SIG-M5 (cell line): ENCODE results near the gene G6PC3.
"Not testable (repeated sequence)": the region's sequence is repeated elsewhere in the genome, so short reads cannot be mapped to it uniquely, and the experiment has no call there.

Experiments
- DNase-seq: peaks from one replicate; lab custom pipeline; 2025; lab: John Stamatoyannopoulos, UW

Gene G6PC3

DNA sequence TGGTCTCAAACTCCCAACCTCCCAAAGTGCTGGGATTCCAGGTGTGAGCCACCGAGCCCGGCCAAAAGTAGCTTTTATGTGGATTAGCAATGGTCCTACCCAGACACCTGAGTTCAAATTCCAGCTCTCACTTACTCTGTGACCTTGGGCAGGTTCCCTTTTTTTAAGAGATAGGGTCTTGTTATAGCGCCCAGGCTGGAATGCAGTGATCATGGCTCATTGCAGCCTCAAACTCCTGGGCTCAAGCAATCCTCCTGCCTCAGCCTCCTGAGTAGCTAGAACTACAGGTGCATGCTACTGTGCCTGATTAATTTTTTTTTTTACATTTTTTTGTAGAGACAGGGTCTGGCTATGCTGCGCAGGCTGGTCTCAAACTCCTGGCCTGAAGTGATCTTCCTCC, 36.3 kb downstream of the G6PC3 start:
- no peak for DNase-seq

DNA sequence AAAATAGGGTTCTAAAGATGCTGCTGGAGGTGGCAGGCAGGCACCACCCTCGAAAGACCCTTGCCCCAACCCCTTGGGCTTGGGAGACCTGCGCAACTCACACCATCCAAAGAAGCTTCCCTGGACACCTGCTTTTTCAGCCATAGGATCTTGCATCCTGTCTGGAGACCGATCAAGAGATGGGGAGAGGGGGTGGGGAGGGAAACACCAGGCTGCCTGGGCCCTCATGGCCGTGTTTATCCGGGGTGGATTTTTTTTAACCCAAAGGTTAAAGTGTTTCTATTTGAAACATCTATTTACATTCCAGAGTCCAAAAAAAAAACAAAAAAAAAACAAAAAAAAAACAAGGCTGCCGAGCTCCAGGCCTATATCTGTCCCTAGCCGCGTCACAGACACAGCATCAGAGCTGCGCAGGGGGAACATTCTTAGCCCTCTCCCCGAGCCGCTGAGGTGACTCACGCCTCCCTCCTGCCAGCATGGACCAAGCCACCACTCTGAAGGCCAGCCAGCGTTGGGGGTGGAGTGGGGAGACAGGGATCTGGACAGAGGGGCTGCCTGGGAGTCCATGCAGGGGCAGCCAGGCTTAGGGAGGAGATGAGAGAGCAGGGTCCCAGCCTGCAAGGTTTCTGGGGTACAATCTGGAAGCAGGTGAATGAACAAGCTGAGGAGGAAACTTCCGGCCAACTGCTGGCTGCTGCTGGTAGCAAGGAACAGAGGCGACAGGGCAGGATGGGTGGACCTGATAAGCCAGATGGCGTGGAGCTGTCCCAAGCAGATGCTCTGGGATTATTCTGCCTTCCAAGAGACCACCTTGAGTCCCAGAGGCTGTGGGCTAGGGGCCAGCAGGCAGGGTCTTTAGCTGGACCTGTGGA, 38.1 kb downstream of the G6PC3 start:
- DNase-seq = no peak

DNA sequence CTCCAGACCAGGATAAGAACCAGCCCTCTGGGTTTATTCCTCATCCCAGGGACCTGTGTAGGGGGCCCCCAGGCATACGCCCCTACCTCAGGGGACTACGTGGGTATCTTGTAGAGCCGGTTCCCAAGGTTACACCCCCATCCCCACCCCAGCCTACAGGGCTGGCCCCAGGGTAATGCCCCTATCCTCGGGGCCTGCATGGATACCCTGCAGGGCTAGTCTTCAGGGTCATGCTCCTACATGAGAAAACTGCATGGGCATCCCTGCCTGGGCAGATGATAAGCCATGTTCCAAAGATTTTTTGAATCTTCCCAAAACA, 38.7 kb downstream of the G6PC3 start:
- DNase-seq = no peak

DNA sequence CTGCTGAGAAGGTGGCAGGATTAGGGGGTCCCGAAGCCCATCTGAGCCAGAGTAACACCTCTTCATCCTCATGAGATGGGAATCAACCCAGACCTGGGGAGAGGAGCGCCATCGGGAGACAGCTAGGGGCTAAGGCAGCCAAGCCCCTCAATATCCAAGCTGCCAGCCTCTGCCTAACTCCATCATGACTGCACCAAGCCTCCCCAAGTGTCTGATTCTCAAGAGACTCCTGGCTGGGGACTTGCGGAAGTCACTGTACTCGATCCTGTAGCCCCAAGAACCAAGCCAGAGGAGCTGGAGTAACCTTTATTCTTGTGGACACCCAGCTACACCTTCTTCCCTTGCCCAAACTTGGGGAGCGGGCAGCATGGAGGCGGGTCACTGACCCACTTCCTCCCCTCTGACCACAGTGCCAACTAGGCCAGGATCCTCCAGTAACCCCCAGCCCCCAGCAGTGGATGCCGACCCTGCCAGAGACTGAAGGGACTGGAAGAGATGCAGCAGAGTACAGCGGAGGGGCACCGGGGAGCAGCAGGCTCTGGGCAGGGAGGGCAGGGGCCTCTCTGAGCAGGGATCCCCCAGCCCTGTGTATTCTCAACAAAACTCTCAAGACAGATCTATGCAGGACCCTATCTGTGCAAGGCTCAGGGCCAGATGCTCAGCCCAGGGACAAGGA, 39.6 kb downstream of the G6PC3 start:
- DNase-seq = no peak

DNA sequence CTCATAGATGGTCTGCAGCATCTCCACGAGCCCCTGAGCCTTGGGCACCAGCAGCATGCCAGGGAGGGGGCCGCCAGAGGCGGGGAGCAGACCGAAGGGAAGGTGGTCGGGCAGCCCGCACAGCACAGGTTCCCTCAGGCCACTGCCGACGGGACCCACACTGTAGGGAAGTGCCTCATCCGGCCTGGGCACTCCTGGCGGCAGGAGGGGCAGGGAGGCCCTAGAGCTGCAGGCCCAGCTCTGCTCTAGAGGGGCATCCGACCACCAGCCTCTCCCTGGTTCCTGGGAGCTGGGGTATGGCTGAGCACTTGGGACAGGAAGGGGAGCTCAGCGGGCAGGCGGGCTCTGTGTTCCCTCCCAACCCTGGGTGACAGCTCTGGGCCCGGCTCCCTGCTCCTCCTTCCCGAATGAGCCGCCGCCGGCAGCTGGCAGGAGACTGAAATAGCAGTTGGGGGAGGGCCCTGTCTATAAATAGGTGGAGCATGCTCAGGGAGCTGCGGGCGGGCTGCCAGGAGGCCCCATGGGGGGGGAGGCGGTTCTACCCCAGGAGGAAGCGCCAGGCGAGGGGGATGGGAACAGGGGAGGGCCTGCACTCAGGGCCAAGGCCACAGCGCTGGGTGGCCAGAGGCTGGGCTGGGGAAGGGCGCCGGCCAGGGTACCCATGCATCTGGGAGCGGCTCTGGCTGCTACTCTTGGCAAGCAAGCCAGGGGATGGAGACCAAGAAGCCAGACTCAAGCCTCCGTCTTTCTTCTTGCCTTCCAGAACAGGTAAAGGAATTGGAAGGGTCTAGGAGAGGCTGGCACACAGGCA, 40.5 kb downstream of the G6PC3 start:
- DNase-seq = peak; percentile 71

DNA sequence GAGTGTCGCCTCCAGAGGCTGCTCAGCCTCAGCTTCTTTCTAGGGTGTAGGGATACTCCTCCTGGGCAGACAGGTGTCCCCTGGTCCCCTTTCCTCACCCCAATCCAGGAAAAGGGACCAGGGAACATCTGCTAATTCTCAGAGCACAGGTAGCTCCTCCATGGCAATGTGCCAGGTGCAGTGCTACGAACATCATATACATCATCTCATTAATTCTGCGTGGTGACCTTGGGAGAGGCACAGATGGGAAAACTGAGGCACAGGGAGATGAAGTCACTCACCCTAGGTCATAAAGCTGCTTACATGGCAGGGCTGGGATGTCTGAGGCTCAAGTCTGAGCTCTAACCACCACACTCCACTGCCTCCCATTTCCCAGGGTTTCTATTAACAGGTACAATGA, 41.2 kb downstream of the G6PC3 start:
- no peak for DNase-seq

DNA sequence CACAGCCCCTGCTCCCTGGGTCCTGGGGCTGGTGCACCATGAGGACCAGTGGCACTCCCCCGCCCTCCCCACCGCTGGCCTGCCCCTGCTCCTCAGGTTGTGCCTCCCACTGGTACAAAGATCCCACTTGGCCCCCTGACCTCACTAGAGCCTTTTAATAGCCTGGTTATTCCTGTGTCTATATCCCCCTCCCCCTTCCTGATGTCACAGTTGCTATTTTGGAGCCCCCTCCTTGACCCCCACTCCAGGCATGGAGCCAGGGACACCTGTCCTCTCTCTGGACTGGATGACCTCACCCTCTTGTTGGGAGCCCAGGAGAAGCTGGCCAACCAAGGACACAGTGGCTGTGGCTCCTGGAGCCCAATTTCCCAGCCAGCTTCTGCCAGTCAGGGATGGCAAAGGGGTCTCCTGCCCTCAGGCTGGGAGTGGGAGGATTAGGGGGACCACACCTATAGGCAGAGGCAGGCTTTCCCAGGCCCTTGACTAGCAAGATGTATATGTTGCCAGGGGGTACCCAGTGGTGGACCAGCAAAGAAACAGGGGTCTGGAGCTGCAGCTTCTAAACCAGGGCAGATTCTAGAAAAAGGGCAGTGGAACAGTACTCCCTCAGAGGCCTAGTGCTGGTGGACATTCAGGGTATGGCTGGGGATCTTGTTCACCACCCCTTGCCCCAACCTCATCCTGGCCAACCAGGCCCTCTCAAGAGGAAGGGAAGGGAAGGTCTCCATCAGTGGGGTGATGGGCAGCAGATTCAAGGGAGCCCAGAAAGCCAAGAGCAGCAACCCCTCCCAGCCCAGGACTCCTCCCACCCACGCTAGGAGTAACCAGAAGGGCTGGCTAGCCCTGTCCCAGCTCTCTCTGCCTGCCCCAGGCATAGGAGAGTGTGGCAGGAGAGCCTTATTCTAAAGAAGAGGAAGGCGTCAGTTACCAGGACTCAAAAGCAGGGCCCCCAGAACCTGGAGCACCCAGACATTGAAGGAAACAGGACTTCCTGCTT, 42.0 kb downstream of the G6PC3 start:
- no peak for DNase-seq

DNA sequence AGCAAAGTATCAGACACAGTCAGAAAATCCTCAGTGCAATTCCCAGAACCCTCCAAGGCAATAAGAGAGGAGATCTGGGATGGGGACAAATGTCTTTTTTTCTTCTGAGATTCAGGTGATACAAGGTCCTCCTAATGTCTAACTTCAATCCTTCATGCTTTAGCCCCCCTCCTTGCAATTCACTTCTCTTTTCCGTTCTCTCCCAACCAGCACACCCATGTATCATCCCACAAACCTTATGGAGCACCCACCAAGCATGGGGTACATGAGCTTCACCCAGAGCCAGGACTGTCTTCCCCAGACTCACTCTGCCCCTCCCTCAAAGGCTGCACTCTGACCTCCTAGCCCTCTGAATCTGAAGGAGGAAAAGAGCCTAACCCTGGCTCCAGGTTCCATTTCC, 42.8 kb downstream of the G6PC3 start:
- no peak for DNase-seq

DNA sequence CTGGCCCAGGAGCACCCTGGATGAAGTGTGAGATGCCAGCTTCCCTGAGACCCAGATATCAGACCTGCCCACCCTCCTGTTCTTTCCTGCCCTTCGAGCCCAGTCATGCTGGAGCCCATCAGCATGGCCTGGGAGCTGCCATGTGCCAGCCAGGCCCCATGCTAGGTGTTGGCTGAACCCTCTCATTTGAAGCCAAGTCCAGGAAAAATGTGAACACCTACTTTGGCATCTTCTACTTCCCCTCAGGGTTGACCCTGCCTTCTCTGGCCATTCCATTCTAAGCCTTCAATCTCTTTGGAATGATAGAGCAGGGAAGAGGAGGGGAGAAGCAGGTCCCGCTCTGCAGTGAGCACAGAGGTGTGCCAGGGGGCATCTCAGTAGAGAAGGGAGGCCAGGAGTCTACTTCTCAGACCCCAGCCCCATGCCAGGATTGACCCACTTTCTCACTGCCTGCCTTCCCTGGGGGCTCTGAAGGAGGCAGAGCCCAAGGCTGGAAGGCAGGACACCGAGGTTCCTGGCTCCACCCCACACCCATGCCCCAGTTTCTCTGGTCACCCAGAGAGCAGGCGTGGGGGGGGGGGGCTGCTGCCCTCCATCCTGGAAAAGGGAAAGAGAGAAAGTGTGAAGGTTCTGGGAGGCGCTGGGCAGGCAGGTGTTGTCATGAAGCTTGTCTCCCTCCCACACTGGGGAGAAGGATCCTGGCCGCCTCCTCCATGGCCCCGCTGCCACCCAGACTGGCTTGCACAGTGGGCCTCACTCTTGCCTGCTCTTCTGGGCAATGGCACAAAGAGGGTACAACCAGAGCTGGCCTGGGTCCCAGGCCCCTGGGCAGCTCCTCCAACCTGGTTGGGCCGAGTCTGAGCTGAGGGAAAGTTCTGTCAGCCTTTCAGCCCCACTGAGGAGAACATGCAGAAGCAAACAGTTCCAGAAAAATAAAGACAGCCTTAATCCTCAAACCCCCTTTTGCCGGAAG, 43.6 kb downstream of the G6PC3 start:
- DNase-seq = no peak

DNA sequence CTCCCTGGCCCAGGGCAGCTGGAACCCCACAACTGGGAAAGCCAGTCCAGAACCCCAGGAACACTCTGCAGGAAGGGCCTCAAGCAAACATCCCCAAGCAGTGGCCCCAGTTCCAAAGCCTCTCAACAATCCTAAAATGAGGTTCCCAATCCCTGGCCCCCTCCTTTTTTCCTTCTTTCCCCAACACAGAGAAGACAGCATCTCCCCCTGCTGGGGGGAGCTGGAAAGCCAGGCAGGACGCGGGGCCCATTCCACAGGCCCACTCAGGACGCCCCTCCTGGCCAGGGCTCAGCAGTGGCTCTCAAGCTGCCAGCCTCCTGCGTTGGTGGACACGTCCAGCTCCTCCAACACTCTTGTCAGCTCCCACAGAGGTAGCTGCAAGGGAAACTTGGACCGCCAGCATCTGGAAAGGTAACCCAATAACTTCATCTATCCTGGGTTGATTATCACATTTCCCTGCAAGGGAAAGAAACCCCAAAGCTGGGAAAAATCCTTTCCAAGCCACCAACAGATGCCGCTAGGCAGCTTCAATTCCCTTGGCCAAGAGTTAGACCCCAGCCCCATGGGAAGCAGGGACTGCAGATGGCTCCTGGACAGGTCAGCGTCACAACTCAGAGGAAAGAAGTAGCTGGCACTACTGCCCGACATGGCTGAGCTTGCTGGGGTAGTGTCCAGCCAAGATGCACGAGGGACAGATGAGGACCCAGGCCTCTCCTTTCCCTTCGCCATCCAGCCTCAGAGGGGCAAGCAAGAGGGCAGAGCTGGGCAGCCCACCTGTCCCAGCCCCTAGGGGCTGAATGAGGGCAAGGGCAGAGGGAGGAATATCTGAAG, 45.3 kb downstream of the G6PC3 start:
- DNase-seq = no peak

DNA sequence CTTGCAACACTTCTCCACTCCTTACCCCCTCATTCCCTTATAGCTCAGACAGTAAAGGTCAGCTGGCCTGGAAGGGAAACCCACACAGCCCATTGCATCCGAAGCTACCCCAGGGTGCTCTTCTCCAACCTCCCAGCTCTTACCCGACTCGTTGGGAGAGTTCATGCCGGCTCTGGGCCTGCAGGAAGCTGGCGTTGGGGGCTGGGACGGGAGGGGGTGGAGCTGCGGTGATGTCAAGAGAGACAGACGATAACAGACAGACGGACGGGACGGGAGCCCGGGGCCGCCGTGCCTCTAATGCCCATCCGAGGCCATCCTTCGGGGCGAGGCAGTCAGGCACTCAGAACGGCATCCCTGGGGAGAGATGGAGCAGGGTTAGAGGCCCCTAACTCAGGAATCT, 46.8 kb downstream of the G6PC3 start:
- no peak for DNase-seq

DNA sequence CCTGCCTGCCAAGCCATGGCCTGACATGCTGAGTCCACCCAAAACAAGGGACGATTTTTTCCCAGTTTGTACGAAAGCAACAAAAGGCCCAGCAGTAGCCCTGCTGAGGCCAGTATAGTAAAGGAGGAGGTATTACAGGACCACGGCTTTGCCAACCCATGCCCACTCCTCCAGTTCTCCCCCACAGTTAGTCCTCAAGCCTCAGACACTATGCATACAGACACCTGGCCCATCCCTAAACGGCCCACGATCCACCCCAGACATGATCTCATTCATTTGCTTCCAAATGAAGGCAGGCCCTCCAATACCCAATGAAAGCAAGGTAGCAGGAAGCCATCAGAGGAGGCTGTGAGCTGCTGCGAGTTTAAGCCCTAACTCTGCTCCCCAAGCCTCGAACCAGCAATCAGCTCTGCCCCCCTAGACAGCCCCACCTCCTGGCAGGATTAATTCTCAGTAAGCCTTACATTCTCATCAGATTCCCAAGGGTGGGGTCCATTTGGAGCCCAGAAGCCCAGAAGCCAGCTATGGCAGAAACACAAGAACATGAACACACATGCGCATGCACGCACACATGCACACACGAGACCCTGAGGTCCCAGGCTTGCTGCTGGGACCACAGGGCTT, 48.0 kb downstream of the G6PC3 start:
- DNase-seq = no peak

DNA sequence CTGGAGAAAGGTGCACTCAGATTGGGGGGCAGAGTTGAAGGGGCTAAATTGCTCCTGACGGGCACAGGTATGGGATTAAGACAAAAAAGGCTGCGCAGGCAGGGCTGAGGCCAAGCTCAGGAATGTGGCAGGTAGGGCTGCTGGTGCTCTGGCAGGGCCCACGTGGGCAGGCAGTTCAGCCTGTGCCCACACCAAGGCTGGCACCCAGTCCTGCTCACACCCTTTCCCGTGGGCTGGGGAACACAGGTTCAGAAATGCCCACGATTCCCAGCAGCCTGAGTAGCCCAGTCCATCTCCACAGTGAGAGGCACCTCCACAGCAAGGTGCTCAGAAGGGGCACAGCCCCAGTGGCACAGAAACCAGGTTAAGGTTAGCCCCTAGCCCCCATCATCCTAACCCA, 48.5 kb downstream of the G6PC3 start:
- no peak for DNase-seq

DNA sequence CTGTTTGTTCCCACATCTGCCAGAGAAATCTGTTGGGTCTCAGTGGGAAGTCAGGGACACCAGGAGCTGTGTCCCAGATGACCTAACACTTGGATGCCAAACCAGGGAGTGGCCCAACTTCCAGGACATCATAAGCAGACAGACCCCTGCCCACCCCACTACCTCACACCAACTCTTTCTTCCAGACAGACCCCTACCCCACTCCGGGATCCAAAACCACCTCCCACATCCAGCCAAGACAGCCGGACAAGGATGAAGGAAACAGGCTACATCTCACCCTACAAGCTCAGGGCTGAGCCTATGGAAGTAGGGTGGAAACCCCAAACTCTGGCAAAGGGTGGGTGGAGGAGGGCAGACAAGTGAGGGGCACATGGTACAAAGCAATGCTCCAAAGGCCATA, 49.3 kb downstream of the G6PC3 start:
- DNase-seq = no peak

DNA sequence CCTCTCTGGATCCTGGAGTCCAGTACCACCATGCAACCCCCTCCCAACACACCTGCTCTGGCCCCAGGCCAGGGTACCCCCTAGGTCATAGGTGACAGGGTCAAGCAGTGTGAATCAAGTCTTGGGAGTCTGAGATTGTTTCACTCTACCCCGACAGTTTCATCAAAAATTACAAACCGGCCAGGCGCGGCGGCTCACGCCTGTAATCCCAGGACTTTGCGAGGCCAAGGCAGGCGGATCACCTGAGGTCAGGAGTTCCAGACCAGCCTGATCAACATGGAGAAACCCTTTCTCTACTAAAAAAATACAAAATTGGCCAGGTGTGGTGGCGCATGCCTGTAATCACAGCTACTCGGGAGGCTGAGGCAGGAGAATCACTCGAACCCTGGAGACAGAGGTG, 49.7 kb downstream of the G6PC3 start:
- not testable (repeated sequence) for DNase-seq

DNA sequence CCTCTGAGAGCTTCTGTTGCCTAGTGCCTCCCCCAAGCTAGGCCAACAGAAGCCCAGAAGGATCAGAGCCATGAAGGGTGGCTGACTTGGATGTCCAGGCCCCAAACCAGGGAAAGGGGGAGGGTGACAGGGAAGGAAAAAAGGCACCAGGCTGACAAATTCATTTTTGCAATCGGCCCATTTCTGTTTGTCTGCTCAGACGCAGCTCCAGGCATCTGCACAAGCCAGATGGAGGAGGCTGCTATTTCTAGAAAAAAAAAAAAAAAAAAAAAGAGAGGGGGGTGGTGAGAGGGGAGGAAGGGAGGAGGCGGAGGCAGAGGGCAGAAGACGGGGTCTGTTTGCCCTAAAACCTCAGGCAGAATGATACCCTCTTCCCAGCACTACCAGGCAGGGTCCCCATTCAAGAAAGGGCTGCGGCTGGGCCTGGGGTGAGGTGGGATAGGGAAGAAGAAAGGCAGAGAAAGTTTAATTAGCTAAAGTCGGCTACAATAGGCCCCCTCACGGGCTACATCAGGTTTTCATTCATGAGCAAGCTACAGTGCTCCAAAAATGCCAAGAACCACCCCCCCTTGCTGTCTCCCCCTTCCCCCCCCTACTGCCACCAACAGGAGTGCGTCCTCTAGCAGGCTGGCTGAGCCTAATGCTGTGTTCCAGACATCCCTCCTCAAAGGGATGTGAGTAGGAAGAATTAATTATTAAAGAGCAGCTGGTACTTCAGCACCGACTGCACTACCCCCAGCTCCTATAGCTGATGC, 50.5 kb downstream of the G6PC3 start:
- DNase-seq = no peak

DNA sequence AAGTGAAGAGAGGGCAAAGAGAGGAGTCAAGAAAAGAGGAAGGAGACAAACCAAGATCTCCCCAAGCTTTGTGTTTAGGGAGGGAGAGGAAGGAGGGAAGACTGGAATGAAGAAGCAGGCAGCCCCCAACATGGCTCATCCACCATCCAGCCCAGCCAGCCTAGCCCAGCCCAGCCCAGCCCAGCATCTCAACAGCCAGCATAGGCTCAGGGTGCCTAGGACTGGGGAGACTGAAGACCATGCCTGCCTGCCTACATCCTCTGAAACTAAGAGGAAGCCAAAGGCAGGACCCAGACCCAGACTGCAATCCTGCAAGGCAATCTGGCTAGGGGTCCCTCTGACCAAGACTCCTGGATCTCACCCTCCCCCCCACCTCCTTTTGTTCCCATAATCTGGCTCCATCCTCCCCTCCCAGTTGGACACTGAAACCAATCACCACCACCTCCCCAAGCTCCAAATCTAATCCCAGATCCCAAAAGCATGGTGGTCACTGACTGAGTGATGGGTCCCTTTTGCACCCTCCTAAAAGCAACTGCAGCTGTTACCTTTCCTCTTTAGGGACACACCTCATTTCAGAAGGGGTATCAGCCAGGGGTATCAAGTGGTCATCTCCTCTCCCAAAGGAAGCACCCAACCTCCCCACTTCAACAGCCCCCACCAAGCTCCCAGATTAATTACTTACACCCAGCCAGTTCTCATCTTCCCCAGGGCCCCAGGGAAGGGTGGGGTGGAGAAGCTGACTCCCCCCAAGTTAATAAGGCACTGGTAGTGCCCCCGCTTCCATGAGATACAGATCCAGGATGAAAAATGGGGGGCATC, 51.7 kb downstream of the G6PC3 start:
- no peak for DNase-seq
